CD14-positive monocyte (primary cell): Measurements from ENCODE around the gene ONECUT1. TPM values are rescaled to one million over a fixed set of nuclear protein-coding genes. Genes with fewer than 3 reads are reported as not detected.
"Not testable (repeated sequence)": the region's sequence is repeated elsewhere in the genome, so short reads cannot be mapped to it uniquely, and the experiment has no call there.

Source experiments
- DNase-seq, 3 donors: peaks; one replicate each; pipeline ENCODE4 v3.0.0-alpha.2; 2011 to 2022
- H2AFZ ChIP-seq: 2 replicates; pipeline ENCODE4 v1.6.0; 2012; ENCODE audit warnings: mild to moderate bottlenecking, low read depth, low read length, inconsistent platforms; ENCODE audit not compliant: insufficient read depth, poor library complexity, severe bottlenecking
- H3K27ac ChIP-seq, 2 donors: 1 replicate in 1 of 2; 2 replicates in 1 of 2; pipeline ENCODE4 v1.5.1; 2012 to 2013; ENCODE audit warnings: low read length in 2 of 2, control low read depth in 1 of 2, inconsistent platforms in 1 of 2, low read depth in 1 of 2, mild to moderate bottlenecking in 1 of 2
- H3K27me3 ChIP-seq, 2 donors: one replicate each; pipeline versions ENCODE4 v1.6.0 to v1.6.1; 2011 to 2013; ENCODE audit warnings: low read length in 2 of 2; ENCODE audit not compliant: control insufficient read depth in 2 of 2, insufficient read depth in 2 of 2
- H3K36me3 ChIP-seq, 2 donors: replicated peaks in 1 of 2; 1 replicate in 1 of 2; 2 replicates in 1 of 2; pipeline versions ENCODE4 v1.5.1 to v1.6.1; 2012 to 2013; ENCODE audit warnings: low read length in 2 of 2, control low read depth in 1 of 2, inconsistent platforms in 1 of 2, mild to moderate bottlenecking in 1 of 2; ENCODE audit not compliant: insufficient read depth in 2 of 2, control insufficient read depth in 1 of 2
- H3K4me1 ChIP-seq, 2 donors: 1 replicate in 1 of 2; 2 replicates in 1 of 2; pipeline versions ENCODE4 v1.5.1 to v1.6.1; 2012 to 2013; ENCODE audit warnings: low read length in 2 of 2, control low read depth in 1 of 2, inconsistent platforms in 1 of 2, mild to moderate bottlenecking in 1 of 2, moderate library complexity in 1 of 2; ENCODE audit not compliant: insufficient read depth in 2 of 2, control insufficient read depth in 1 of 2
- H3K4me2 ChIP-seq: replicated peaks from 2 replicates; pipeline ENCODE3; 2012; ENCODE audit warnings: low read length, moderate library complexity, mild to moderate bottlenecking; ENCODE audit not compliant: poor library complexity, severe bottlenecking; ENCODE audit errors: extremely low read depth
- H3K4me3 ChIP-seq, 3 experiments: fragments of 200-600 bp in 1 of 3; sonication (generic) in 1 of 3; replicated peaks in 1 of 3; 1 replicate in 2 of 3; 2 replicates in 1 of 3; pipeline ENCODE4 v1.5.1; 2011 to 2013; ENCODE audit warnings: low read length in 3 of 3, mild to moderate bottlenecking in 3 of 3, control low read depth in 2 of 3, low read depth in 2 of 3, inconsistent platforms in 1 of 3, moderate library complexity in 1 of 3
- H3K79me2 ChIP-seq: 2 replicates; pipeline ENCODE4 v1.6.0; 2012; ENCODE audit warnings: mild to moderate bottlenecking, control low read depth, inconsistent platforms, low read length, moderate library complexity; ENCODE audit not compliant: insufficient read depth
- H3K9ac ChIP-seq: 2 replicates; pipeline ENCODE4 v1.6.0; 2017; ENCODE audit warnings: low read length, mild to moderate bottlenecking; ENCODE audit not compliant: insufficient read depth, poor library complexity, severe bottlenecking
- H3K9me3 ChIP-seq, 2 donors: replicated peaks in 1 of 2; 1 replicate in 1 of 2; 2 replicates in 1 of 2; pipeline versions ENCODE4 v1.5.1 to v1.6.1; 2012 to 2013; ENCODE audit warnings: low read length in 2 of 2, control low read depth in 1 of 2; ENCODE audit not compliant: control insufficient read depth in 1 of 2, insufficient read depth in 1 of 2
- H4K20me1 ChIP-seq: 2 replicates; pipeline ENCODE4 v1.6.0; 2012; ENCODE audit warnings: mild to moderate bottlenecking, low read length, control low read depth, moderate library complexity; ENCODE audit not compliant: insufficient read depth
- H3K27ac Mint-ChIP-seq, 7 donors: one replicate each; pipeline ENCODE4 v1.8.0; 2020; ENCODE audit warnings: mild to moderate bottlenecking in 7 of 7, mixed read lengths in 7 of 7, moderate library complexity in 6 of 7, inconsistent platforms in 2 of 7
- H3K27me3 Mint-ChIP-seq, 3 donors: one replicate each; pipeline ENCODE4 v1.8.0; 2021 to 2022; ENCODE audit warnings: low read depth in 3 of 3, mild to moderate bottlenecking in 3 of 3, mixed read lengths in 3 of 3, moderate library complexity in 3 of 3, inconsistent platforms in 1 of 3
- H3K36me3 Mint-ChIP-seq, 2 donors: one replicate each; pipeline ENCODE4 v1.8.0; 2020; ENCODE audit warnings: mixed read lengths in 2 of 2, inconsistent platforms in 1 of 2, mild to moderate bottlenecking in 1 of 2
- H3K4me1 Mint-ChIP-seq: one replicate; pipeline ENCODE4 v1.8.0; 2020; ENCODE audit warnings: mild to moderate bottlenecking, mixed read lengths
- H3K4me3 Mint-ChIP-seq, 2 donors: one replicate each; pipeline ENCODE4 v1.8.0; 2020; ENCODE audit warnings: mild to moderate bottlenecking in 2 of 2, mixed read lengths in 2 of 2, moderate library complexity in 1 of 2
- H3K9me3 Mint-ChIP-seq, 7 donors: one replicate each; pipeline ENCODE4 v1.8.0; 2020 to 2022; ENCODE audit warnings: mixed read lengths in 7 of 7, mild to moderate bottlenecking in 6 of 7, moderate library complexity in 6 of 7, inconsistent platforms in 2 of 7
- CTCF ChIP-seq: fragments of 200-600 bp; IDR thresholded peaks from one replicate; pipeline ENCODE4 v1.8.0; 2022; ENCODE audit warnings: antibody characterized with exemption, mild to moderate bottlenecking
- WGBS: methylation state at CpG from one replicate; pipeline ENCODE4 v1.1.5; 2013; ENCODE audit warnings: missing lambda C conversion rate; ENCODE audit not compliant: insufficient coverage; 5-methylcytosine and 5-hydroxymethylcytosine counted together
- intact Hi-C, 2 donors: fragments of 100-400 bp; cut with micrococcal nuclease; formaldehyde crosslinking; loops; one replicate each; pipeline versions ENCODE4 v1.15.0 to v1.15.1; 2023
- polyA plus RNA-seq, 3 donors: library from polyadenylated mRNA; depleted of rRNA in 1 of 3; unstranded in 2 of 3; stranded (reverse) in 1 of 3; fragments of 300-500 nt in 2 of 3; fragments of >200 nt in 1 of 3; fragmentation: Illumina TruSeq in 2 of 3; gene quantifications; 1 replicate in 2 of 3; 2 replicates in 1 of 3; pipeline ENCODE4 v1.2.3, GENCODE V29; 2012 to 2021

The ONECUT1 gene
- polyA plus RNA-seq, 3 donors, result not detected

GRCh38 chr15:52822475-52822874 is 32.3 kb upstream of the ONECUT1 start:
- Histone ChIP-seq H3K79me2 (no peaks in the 10 kb centered on the region), H4K20me1 (no peaks in the 10 kb centered on the region), H3K36me3 (no peaks in the 10 kb centered on the region), H3K9me3 (no peaks in the 10 kb centered on the region), H3K27ac (no peak overlapping the region), H3K4me1 (no peaks in the 10 kb centered on the region), H3K27me3 (peaks cover 0 to 4% of the 10 kb centered on the region in 2 donors), H3K4me3 (no peak overlapping the region), H3K4me2 (no peak overlapping the region), H3K9ac (no peak overlapping the region), H2AFZ (no peak overlapping the region)
- intact Hi-C loops, result no loop called here
- no peak for DNase-seq
- Mint-ChIP-seq H3K4me1 (no peaks in the 10 kb centered on the region), H3K36me3 (no peaks in the 10 kb centered on the region), H3K27me3 (peaks cover 16 to 29% (median 17%) of the 10 kb centered on the region in 3 donors), H3K4me3 (no peak overlapping the region), H3K27ac (no peak overlapping the region), H3K9me3 (peaks cover 1 to 8% (median 3%) of the 10 kb centered on the region in 7 donors)
- no peak for TF ChIP-seq CTCF
- no CpG with 5 or more reads among the region's 2 CpGs for WGBS

GRCh38 chr15:52819253-52819652 is 29.1 kb upstream of the ONECUT1 start:
- peaks cover 4 to 6% of the 10 kb centered on the region in 2 donors for H3K27me3 ChIP-seq
- intact Hi-C loops, result no loop called here
- no peaks in the 10 kb centered on the region for H3K79me2 ChIP-seq
- H3K4me2 ChIP-seq, result no peak overlapping the region
- H3K9me3 ChIP-seq, result no peaks in the 10 kb centered on the region
- no peaks in the 10 kb centered on the region for H3K4me1 Mint-ChIP-seq
- 88% methylated on average over 1 of the region's 4 CpGs for WGBS
- no peak overlapping the region for H2AFZ ChIP-seq
- peaks cover 15 to 37% (median 29%) of the 10 kb centered on the region in 3 donors for H3K27me3 Mint-ChIP-seq
- no peaks in the 10 kb centered on the region for H3K4me1 ChIP-seq
- no peak overlapping the region for H3K9ac ChIP-seq
- no peaks in the 10 kb centered on the region for H3K36me3 Mint-ChIP-seq
- H3K27ac ChIP-seq, result no peak overlapping the region
- no peak overlapping the region for H3K27ac Mint-ChIP-seq
- H3K36me3 ChIP-seq, result no peaks in the 10 kb centered on the region
- no peak overlapping the region for H3K4me3 ChIP-seq
- no peak for DNase-seq
- H4K20me1 ChIP-seq, result no peaks in the 10 kb centered on the region
- peaks cover 5 to 17% (median 14%) of the 10 kb centered on the region in 7 donors for H3K9me3 Mint-ChIP-seq
- TF ChIP-seq CTCF, result no peak
- H3K4me3 Mint-ChIP-seq, result no peak overlapping the region

- H2AFZ ChIP-seq, H3K9me3 ChIP-seq, H3K27ac Mint-ChIP-seq, intact Hi-C loops, H3K27ac ChIP-seq, H3K4me1 Mint-ChIP-seq, H3K4me3 Mint-ChIP-seq, H3K9ac ChIP-seq, H3K4me1 ChIP-seq, DNase-seq, H3K79me2 ChIP-seq, H3K4me3 ChIP-seq, H3K36me3 Mint-ChIP-seq, H3K4me2 ChIP-seq, H3K36me3 ChIP-seq, H4K20me1 ChIP-seq: not testable (repeated sequence)
- WGBS, result no CpG with 5 or more reads among the region's 1 CpG
- H3K27me3 Mint-ChIP-seq, result peaks cover 17 to 56% (median 44%) of the 10 kb centered on the region in 3 donors
- H3K27me3 ChIP-seq, result peaks cover 19 to 21% of the 10 kb centered on the region in 2 donors
- H3K9me3 Mint-ChIP-seq, result peaks cover 5 to 17% (median 13%) of the 10 kb centered on the region in 7 donors
Measured at GRCh38 chr15:52815899-52816298, 25.8 kb upstream of the ONECUT1 start.
